HepG2 (cell line): ENCODE data around the gene FBXO7. TPM values are rescaled to one million over a fixed set of nuclear protein-coding genes. Genes with fewer than 3 reads are reported as not detected.

Experiments used
- GZF1 ChIP-seq: sonication (generic); formaldehyde crosslinking; IDR thresholded peaks from 2 replicates; pipeline ENCODE4 v1.5.1; 2020; ENCODE audit warnings: mild to moderate bottlenecking, missing genetic modification reagents
- HMG20A ChIP-seq: IDR thresholded peaks from 2 replicates; pipeline ENCODE4 v1.6.1; 2016; ENCODE audit warnings: borderline replicate concordance
- ISL2 ChIP-seq: sonication (generic); formaldehyde crosslinking; IDR thresholded peaks from 2 replicates; pipeline ENCODE4 v1.5.0; 2020; ENCODE audit warnings: missing genetic modification reagents
- KAT7 ChIP-seq: IDR thresholded peaks from 2 replicates; pipeline ENCODE4 v1.6.1; 2018; ENCODE audit warnings: borderline replicate concordance, missing compliant biosample characterization
- PCBP1 ChIP-seq: fragments of 200-400 bp; formaldehyde crosslinking; IDR thresholded peaks from 2 replicates; pipeline ENCODE4 v1.6.1; 2017; ENCODE audit warnings: mild to moderate bottlenecking, low read depth, low read length, borderline replicate concordance
- ZNF292 ChIP-seq: sonication (generic); formaldehyde crosslinking; IDR thresholded peaks from 2 replicates; pipeline ENCODE4 v1.8.1; 2022; ENCODE audit warnings: mild to moderate bottlenecking, low read depth, missing genetic modification reagents, borderline replicate concordance
- polyA plus RNA-seq, 8 experiments: library from polyadenylated mRNA; depleted of rRNA in 3 of 8; stranded (reverse) in 7 of 8; unstranded in 1 of 8; fragments of >200 nt; fragmentation: Illumina TruSeq in 4 of 8; extraction: Trizol in 4 of 8; gene quantifications; 2 replicates each; pipeline versions ENCODE4 v1.2.1 to v1.2.3, GENCODE V29; 2011 to 2016; ENCODE audit warnings: low read depth in 4 of 8, missing spikeins in 1 of 8, mixed read lengths in 1 of 8; ENCODE audit not compliant: insufficient read depth in 1 of 8
- total RNA-seq, 5 experiments: library from RNA; depleted of rRNA; stranded (reverse); fragments of >200 nt; fragmentation: Illumina TruSeq; extraction: Trizol; gene quantifications; 2 replicates each; pipeline ENCODE4 v1.2.3, GENCODE V29; 2016; ENCODE audit warnings: low read depth in 1 of 5
- TF ChIP-seq, protein P1 (sequence below): sonication (generic); formaldehyde crosslinking; IDR thresholded peaks from 2 replicates; pipeline ENCODE4 v1.4.0; 2020; ENCODE audit warnings: missing genetic modification reagents, low read depth, mild to moderate bottlenecking, borderline replicate concordance
- TF ChIP-seq, protein P2 (sequence below): sonication (generic); formaldehyde crosslinking; IDR thresholded peaks from one replicate; pipeline ENCODE4 v1.5.1; 2020; ENCODE audit warnings: mild to moderate bottlenecking, missing genetic modification reagents; ENCODE audit errors: not compliant biosample characterization
- TF ChIP-seq, protein P3 (sequence below): sonication (generic); formaldehyde crosslinking; IDR thresholded peaks from 2 replicates; pipeline ENCODE4 v1.8.1; 2023; ENCODE audit warnings: mild to moderate bottlenecking, missing genetic modification reagents
- TF ChIP-seq, protein P4 (sequence below): sonication (generic); formaldehyde crosslinking; IDR thresholded peaks from 2 replicates; pipeline ENCODE4 v1.5.0; 2020; ENCODE audit warnings: mild to moderate bottlenecking, low read depth, missing genetic modification reagents, borderline replicate concordance

Gene FBXO7
- total and polyA plus RNA-seq, 2 of the 13 experiments (the other 11 are each of a cell fraction or from before 2014, with no cell fraction given), result 105 to 172 TPM

DNA sequence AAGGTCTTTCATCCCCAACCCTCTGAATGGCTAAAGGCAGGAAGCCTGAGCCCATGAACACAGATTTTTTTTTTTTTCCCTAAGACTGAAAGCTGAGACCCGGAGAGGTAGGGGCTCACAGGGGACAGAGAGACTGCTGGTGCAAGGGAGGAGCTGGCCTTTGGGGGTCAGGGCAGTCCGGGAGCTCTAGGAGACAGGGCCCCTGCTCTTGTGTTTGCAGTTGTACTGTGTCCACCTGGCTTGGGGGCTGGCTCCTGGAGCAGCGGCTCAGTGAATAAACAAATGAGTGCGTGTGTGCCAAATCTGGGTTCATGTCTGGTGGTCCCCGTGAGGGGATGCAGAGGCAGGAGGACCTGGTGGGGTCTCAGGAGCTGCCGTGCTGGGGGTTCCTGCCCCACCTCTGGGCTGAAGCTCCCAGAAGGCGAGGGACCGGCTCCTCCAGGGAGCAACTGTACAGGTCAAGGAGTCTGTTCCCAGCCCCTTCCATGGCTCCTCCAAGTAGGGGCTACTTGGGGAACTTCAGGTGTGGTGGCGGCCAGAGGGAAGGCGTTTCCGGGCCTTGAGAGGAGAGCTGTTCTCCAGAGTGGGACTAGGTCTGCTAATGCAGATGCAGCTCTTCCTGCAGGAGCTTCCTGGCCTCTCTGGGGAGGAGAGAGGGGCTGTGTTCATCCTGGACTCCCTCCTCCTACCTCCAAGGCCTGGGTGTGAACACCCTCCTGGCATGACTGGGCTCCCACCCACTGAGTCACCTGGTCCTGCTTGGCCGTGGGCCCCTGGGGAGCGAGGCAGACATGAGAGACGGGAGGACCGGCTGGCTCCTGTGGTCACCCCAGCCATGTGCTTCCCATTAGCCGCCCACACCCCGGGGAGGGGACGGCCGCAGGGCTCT lies 57.6 kb downstream of the FBXO7 start (continued):
- TF ChIP-seq, protein P1, sequence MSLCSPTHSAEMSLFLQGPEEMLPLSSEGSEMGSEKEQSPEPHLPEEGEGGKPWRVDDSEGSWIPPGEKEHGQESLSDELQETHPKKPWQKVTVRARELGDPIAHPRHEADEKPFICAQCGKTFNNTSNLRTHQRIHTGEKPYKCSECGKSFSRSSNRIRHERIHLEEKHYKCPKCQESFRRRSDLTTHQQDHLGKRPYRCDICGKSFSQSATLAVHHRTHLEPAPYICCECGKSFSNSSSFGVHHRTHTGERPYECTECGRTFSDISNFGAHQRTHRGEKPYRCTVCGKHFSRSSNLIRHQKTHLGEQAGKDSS, result peak; percentile 28; the same call in 1 of the 2 replicates
- TF ChIP-seq, protein P2, sequence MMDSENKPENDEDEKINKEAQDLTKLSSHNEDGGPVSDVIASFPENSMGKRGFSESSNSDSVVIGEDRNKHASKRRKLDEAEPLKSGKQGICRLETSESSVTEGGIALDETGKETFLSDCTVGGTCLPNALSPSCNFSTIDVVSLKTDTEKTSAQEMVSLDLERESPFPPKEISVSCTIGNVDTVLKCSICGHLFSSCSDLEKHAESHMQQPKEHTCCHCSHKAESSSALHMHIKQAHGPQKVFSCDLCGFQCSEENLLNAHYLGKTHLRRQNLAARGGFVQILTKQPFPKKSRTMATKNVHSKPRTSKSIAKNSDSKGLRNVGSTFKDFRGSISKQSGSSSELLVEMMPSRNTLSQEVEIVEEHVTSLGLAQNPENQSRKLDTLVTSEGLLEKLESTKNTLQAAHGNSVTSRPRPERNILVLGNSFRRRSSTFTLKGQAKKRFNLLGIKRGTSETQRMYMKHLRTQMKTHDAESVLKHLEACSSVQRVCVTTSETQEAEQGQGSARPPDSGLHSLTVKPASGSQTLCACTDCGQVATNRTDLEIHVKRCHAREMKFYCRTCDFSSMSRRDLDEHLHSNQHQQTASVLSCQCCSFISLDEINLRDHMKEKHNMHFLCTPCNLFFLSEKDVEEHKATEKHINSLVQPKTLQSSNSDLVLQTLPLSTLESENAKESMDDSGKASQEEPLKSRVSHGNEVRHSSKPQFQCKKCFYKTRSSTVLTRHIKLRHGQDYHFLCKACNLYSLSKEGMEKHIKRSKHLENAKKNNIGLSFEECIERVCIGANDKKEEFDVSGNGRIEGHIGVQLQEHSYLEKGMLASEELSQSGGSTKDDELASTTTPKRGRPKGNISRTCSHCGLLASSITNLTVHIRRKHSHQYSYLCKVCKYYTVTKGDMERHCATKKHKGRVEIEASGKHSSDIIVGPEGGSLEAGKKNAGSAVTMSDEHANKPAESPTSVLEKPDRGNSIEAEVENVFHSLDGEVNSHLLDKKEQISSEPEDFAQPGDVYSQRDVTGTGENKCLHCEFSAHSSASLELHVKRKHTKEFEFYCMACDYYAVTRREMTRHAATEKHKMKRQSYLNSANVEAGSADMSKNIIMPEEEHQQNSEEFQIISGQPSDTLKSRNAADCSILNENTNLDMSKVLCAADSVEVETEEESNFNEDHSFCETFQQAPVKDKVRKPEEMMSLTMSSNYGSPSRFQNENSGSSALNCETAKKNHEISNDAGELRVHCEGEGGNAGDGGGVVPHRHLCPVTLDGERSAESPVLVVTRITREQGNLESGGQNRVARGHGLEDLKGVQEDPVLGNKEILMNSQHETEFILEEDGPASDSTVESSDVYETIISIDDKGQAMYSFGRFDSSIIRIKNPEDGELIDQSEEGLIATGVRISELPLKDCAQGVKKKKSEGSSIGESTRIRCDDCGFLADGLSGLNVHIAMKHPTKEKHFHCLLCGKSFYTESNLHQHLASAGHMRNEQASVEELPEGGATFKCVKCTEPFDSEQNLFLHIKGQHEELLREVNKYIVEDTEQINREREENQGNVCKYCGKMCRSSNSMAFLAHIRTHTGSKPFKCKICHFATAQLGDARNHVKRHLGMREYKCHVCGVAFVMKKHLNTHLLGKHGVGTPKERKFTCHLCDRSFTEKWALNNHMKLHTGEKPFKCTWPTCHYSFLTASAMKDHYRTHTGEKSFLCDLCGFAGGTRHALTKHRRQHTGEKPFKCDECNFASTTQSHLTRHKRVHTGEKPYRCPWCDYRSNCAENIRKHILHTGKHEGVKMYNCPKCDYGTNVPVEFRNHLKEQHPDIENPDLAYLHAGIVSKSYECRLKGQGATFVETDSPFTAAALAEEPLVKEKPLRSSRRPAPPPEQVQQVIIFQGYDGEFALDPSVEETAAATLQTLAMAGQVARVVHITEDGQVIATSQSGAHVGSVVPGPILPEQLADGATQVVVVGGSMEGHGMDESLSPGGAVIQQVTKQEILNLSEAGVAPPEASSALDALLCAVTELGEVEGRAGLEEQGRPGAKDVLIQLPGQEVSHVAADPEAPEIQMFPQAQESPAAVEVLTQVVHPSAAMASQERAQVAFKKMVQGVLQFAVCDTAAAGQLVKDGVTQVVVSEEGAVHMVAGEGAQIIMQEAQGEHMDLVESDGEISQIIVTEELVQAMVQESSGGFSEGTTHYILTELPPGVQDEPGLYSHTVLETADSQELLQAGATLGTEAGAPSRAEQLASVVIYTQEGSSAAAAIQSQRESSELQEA (CRISPR knock-in tag), result peak; percentile 57
- TF ChIP-seq PCBP1 (no peak), KAT7 (CRISPR knock-in tag) (no peak), GZF1 (CRISPR knock-in tag) (no peak), ISL2 (CRISPR knock-in tag) (peak; percentile 12; the same call in 1 of the 2 replicates), HMG20A (CRISPR knock-in tag) (no peak; the same call in 1 of the 2 replicates), ZNF292 (CRISPR knock-in tag) (peak; percentile 87)
- TF ChIP-seq, protein P3, sequence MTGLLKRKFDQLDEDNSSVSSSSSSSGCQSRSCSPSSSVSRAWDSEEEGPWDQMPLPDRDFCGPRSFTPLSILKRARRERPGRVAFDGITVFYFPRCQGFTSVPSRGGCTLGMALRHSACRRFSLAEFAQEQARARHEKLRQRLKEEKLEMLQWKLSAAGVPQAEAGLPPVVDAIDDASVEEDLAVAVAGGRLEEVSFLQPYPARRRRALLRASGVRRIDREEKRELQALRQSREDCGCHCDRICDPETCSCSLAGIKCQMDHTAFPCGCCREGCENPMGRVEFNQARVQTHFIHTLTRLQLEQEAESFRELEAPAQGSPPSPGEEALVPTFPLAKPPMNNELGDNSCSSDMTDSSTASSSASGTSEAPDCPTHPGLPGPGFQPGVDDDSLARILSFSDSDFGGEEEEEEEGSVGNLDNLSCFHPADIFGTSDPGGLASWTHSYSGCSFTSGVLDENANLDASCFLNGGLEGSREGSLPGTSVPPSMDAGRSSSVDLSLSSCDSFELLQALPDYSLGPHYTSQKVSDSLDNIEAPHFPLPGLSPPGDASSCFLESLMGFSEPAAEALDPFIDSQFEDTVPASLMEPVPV (CRISPR knock-in tag), result peak; percentile 93
- TF ChIP-seq, protein P4, sequence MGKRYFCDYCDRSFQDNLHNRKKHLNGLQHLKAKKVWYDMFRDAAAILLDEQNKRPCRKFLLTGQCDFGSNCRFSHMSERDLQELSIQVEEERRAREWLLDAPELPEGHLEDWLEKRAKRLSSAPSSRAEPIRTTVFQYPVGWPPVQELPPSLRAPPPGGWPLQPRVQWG (CRISPR knock-in tag), result peak; percentile 72; the same call in 1 of the 2 replicates
